ENCODE data around the gene KCNJ18. TPM values are rescaled to one million over a fixed set of nuclear protein-coding genes. Genes with fewer than 3 reads are reported as not detected.
"Not testable (repeated sequence)": the region's sequence is repeated elsewhere in the genome, so short reads cannot be mapped to it uniquely, and the experiment has no call there.

Gene KCNJ18
- total RNA-seq, 5 donors from 2014 or later (not counting 1 experiment from before 2014, with no cell fraction given): not detected

GRCh38 chr17:21738877-21739474, 46.7 kb downstream of the KCNJ18 start:
- POLR2A ChIA-PET; H3K27ac ChIP-seq (ENCODE audit: low read length); H3K9me3 ChIP-seq; H3K4me1 ChIP-seq (ENCODE audit: control insufficient read depth in 1 of 2, extremely low read depth in 1 of 2, insufficient read depth in 2 of 2, low read length in 2 of 2); H3K9me3 Mint-ChIP-seq; H3K36me3 Mint-ChIP-seq; DNase-seq; H3K27me3 Mint-ChIP-seq; CTCF ChIA-PET; H3K4me3 ChIP-seq (ENCODE audit: control insufficient read depth in 1 of 2, extremely low read depth in 1 of 2, low read length in 1 of 2); H3K4me3 Mint-ChIP-seq; H3K4me1 Mint-ChIP-seq; H3K27me3 ChIP-seq (replicated peaks in 1 of 2; ENCODE audit: control insufficient read depth in 2 of 2, extremely low read depth in 1 of 2, insufficient read depth in 2 of 2, low read length in 1 of 2); H3K36me3 ChIP-seq (ENCODE audit: control insufficient read depth in 2 of 2, extremely low read depth in 1 of 2, insufficient read depth in 1 of 2, low read length in 1 of 2); ATAC-seq (replicated peaks in 1 of 4); H3K27ac Mint-ChIP-seq: not testable (repeated sequence)
- WGBS (ENCODE audit: insufficient coverage): no CpG with 5 or more reads among the region's 8 CpGs

DNA sequence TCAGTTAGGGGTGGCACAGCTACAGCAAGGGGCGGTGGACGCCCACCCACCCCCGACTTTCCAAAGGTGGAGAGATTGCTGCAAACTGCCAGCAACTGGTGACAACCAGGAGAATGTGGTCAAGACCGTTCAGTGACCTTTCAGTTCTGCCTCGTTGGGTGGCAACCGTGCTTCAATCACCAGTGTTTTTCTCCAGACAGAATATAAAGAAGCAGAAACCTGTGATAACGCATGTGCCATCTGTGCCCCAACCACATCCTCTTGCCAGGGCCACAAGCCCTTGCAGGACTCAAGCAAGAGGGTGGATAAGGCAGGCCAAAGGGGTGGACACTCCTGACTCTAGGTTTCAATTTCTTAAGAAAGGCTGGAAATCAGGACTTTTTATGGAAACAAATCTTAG, 47.2 kb downstream of the KCNJ18 start:
- H3K36me3 ChIP-seq (ENCODE audit: control insufficient read depth in 2 of 2, extremely low read depth in 1 of 2, insufficient read depth in 1 of 2, low read length in 1 of 2); H3K27ac Mint-ChIP-seq; ATAC-seq (replicated peaks in 1 of 4); H3K27me3 Mint-ChIP-seq; H3K27ac ChIP-seq (ENCODE audit: low read length); H3K4me3 ChIP-seq (ENCODE audit: control insufficient read depth in 1 of 2, extremely low read depth in 1 of 2, low read length in 1 of 2); H3K4me3 Mint-ChIP-seq; H3K36me3 Mint-ChIP-seq; H3K27me3 ChIP-seq (replicated peaks in 1 of 2; ENCODE audit: control insufficient read depth in 2 of 2, extremely low read depth in 1 of 2, insufficient read depth in 2 of 2, low read length in 1 of 2); H3K9me3 Mint-ChIP-seq; DNase-seq; POLR2A ChIA-PET; H3K4me1 ChIP-seq (ENCODE audit: control insufficient read depth in 1 of 2, extremely low read depth in 1 of 2, insufficient read depth in 2 of 2, low read length in 2 of 2); H3K9me3 ChIP-seq; H3K4me1 Mint-ChIP-seq; CTCF ChIA-PET: not testable (repeated sequence)
- no CpG with 5 or more reads among the region's 7 CpGs for WGBS (ENCODE audit: insufficient coverage)

DNA sequence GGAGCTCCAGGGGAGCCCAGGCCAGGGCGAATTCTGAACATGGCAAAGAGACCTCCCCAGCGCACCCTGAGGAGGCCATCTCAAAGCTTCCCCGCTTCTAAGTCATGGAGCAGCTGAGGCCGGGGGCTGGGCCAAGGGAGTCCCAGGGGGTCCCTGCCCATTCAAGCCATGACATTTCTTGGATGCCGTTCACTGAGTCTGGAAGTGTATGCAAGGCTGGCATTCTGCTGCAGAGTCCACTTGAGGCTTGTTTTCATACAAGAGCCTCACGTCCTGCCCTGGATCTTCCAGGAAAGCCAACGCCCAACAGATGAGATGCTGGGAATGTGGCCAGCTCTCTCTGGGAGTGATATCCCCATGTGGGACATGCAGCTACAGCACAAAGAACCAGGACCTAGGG, 48.5 kb downstream of the KCNJ18 start:
- H3K27ac Mint-ChIP-seq; H3K4me1 ChIP-seq (ENCODE audit: control insufficient read depth in 1 of 2, extremely low read depth in 1 of 2, insufficient read depth in 2 of 2, low read length in 2 of 2); H3K4me3 ChIP-seq (ENCODE audit: control insufficient read depth in 1 of 2, extremely low read depth in 1 of 2, low read length in 1 of 2); CTCF ChIA-PET; ATAC-seq (replicated peaks in 1 of 4); DNase-seq; H3K36me3 ChIP-seq (ENCODE audit: control insufficient read depth in 2 of 2, extremely low read depth in 1 of 2, insufficient read depth in 1 of 2, low read length in 1 of 2); H3K27me3 ChIP-seq (replicated peaks in 1 of 2; ENCODE audit: control insufficient read depth in 2 of 2, extremely low read depth in 1 of 2, insufficient read depth in 2 of 2, low read length in 1 of 2); H3K36me3 Mint-ChIP-seq; H3K27me3 Mint-ChIP-seq; H3K4me3 Mint-ChIP-seq; POLR2A ChIA-PET; H3K9me3 Mint-ChIP-seq; H3K9me3 ChIP-seq; H3K27ac ChIP-seq (ENCODE audit: low read length); H3K4me1 Mint-ChIP-seq: not testable (repeated sequence)
- WGBS (ENCODE audit: insufficient coverage): 81% methylated on average over 3 of the region's 7 CpGs

DNA sequence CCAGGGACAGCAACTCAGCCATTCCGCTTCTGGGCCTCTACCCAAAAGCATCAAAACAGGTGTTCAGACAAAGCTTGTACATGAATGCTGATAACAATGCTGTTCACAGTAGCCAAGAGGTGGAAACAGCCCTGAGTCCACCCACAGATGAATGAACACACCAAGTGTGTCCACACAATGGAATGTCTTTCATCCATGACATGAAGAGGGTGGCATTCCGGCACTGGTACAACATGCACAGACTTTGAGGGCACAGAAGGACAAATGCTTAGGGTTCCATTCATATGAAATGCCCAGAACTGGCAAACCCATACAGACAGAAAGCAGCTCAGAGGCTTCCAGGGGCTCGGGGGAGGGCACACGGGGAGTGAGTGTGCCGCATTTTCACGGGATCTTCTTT, 49.2 kb downstream of the KCNJ18 start:
- H3K36me3 Mint-ChIP-seq; POLR2A ChIA-PET; H3K27me3 ChIP-seq (replicated peaks in 1 of 2; ENCODE audit: control insufficient read depth in 2 of 2, extremely low read depth in 1 of 2, insufficient read depth in 2 of 2, low read length in 1 of 2); H3K4me1 ChIP-seq (ENCODE audit: control insufficient read depth in 1 of 2, extremely low read depth in 1 of 2, insufficient read depth in 2 of 2, low read length in 2 of 2); H3K27ac ChIP-seq (ENCODE audit: low read length); H3K9me3 ChIP-seq; H3K36me3 ChIP-seq (ENCODE audit: control insufficient read depth in 2 of 2, extremely low read depth in 1 of 2, insufficient read depth in 1 of 2, low read length in 1 of 2); DNase-seq; H3K27ac Mint-ChIP-seq; H3K4me1 Mint-ChIP-seq; H3K4me3 ChIP-seq (ENCODE audit: control insufficient read depth in 1 of 2, extremely low read depth in 1 of 2, low read length in 1 of 2); CTCF ChIA-PET; H3K27me3 Mint-ChIP-seq; H3K9me3 Mint-ChIP-seq; H3K4me3 Mint-ChIP-seq; ATAC-seq (replicated peaks in 1 of 4): not testable (repeated sequence)
- no CpG with 5 or more reads among the region's 6 CpGs for WGBS (ENCODE audit: insufficient coverage)

- Mint-ChIP-seq H3K27ac (no peak overlapping the region), H3K4me3 (no peak overlapping the region), H3K27me3 (no peaks in the 10 kb centered on the region), H3K36me3 (no peaks in the 10 kb centered on the region), H3K4me1 (no peaks in the 10 kb centered on the region), H3K9me3 (no peaks in the 10 kb centered on the region)
- 71% methylated on average over 7 of the region's 13 CpGs for WGBS (ENCODE audit: insufficient coverage)
- ATAC-seq (replicated peaks in 1 of 4) (no peak), DNase-seq (no peak)
- H3K4me3 ChIP-seq (ENCODE audit: control insufficient read depth in 1 of 2, extremely low read depth in 1 of 2, low read length in 1 of 2): no peak overlapping the region
- H3K9me3 ChIP-seq: no peaks in the 10 kb centered on the region
- no peaks in the 10 kb centered on the region for H3K36me3 ChIP-seq (ENCODE audit: control insufficient read depth in 2 of 2, extremely low read depth in 1 of 2, insufficient read depth in 1 of 2, low read length in 1 of 2)
- ChIA-PET CTCF (no interaction called here), POLR2A (no interaction called here)
- H3K4me1 ChIP-seq (ENCODE audit: control insufficient read depth in 1 of 2, extremely low read depth in 1 of 2, insufficient read depth in 2 of 2, low read length in 2 of 2): no peaks in the 10 kb centered on the region
- no peaks in the 10 kb centered on the region for H3K27me3 ChIP-seq (replicated peaks in 1 of 2; ENCODE audit: control insufficient read depth in 2 of 2, extremely low read depth in 1 of 2, insufficient read depth in 2 of 2, low read length in 1 of 2)
- H3K27ac ChIP-seq (ENCODE audit: low read length): no peak overlapping the region
These were observed 50.0 kb downstream of the KCNJ18 start for GRCh38 chr17:21742326-21742725.

DNA sequence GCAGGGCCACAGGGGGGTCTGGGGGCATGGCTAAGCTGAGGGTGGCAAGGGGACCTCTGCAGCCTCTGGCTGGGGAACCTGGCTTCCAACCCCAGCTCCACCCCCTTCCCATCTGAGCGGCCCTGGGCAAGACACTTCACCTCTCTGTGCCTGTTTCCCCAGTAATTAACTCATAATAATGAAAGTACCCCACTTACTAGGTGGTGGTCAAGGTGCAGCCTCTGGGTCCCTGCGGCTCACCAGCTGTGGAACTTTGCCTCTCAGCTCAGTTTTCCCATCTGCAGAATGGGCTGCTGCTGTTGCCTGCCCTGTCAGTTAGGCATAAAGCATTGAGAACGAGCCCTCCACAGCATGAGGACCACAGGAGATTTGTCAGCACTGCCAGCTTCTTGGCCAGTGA, 51.8 kb downstream of the KCNJ18 start:
- H3K9me3 Mint-ChIP-seq; DNase-seq; H3K27me3 Mint-ChIP-seq; CTCF ChIA-PET; H3K4me1 Mint-ChIP-seq; H3K36me3 ChIP-seq (ENCODE audit: control insufficient read depth in 2 of 2, extremely low read depth in 1 of 2, insufficient read depth in 1 of 2, low read length in 1 of 2); H3K4me1 ChIP-seq (ENCODE audit: control insufficient read depth in 1 of 2, extremely low read depth in 1 of 2, insufficient read depth in 2 of 2, low read length in 2 of 2); H3K27ac ChIP-seq (ENCODE audit: low read length); H3K9me3 ChIP-seq; H3K4me3 Mint-ChIP-seq; H3K27me3 ChIP-seq (replicated peaks in 1 of 2; ENCODE audit: control insufficient read depth in 2 of 2, extremely low read depth in 1 of 2, insufficient read depth in 2 of 2, low read length in 1 of 2); ATAC-seq (replicated peaks in 1 of 4); H3K4me3 ChIP-seq (ENCODE audit: control insufficient read depth in 1 of 2, extremely low read depth in 1 of 2, low read length in 1 of 2); H3K27ac Mint-ChIP-seq; H3K36me3 Mint-ChIP-seq; POLR2A ChIA-PET: not testable (repeated sequence)
- no CpG with 5 or more reads among the region's 3 CpGs for WGBS (ENCODE audit: insufficient coverage)

DNA sequence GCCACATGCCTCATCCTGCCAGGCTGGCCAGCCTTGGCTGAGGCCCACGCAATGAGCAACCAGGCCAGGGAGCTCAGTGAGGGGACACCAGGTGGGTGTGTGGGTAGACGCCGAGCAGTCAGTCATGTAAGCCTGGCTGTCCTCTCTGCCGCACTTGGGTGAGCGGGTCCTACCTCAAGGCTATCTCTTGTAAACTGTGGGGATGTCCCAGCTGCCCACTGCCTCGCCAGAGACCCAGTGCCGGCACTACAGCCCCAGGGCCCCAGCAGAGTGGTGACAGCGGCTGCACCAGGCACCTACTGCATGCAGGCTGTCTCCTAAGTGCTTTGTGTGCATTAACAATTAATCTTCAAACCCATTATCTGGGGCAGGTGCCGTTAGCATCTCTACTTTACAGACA, 52.3 kb downstream of the KCNJ18 start:
- H3K9me3 ChIP-seq; POLR2A ChIA-PET; H3K27ac ChIP-seq (ENCODE audit: low read length); ATAC-seq (replicated peaks in 1 of 4); H3K36me3 Mint-ChIP-seq; H3K4me3 ChIP-seq (ENCODE audit: control insufficient read depth in 1 of 2, extremely low read depth in 1 of 2, low read length in 1 of 2); H3K27ac Mint-ChIP-seq; H3K9me3 Mint-ChIP-seq; CTCF ChIA-PET; H3K4me3 Mint-ChIP-seq; H3K36me3 ChIP-seq (ENCODE audit: control insufficient read depth in 2 of 2, extremely low read depth in 1 of 2, insufficient read depth in 1 of 2, low read length in 1 of 2); H3K27me3 ChIP-seq (replicated peaks in 1 of 2; ENCODE audit: control insufficient read depth in 2 of 2, extremely low read depth in 1 of 2, insufficient read depth in 2 of 2, low read length in 1 of 2); H3K4me1 ChIP-seq (ENCODE audit: control insufficient read depth in 1 of 2, extremely low read depth in 1 of 2, insufficient read depth in 2 of 2, low read length in 2 of 2); H3K4me1 Mint-ChIP-seq; H3K27me3 Mint-ChIP-seq; DNase-seq: not testable (repeated sequence)
- WGBS (ENCODE audit: insufficient coverage): no CpG with 5 or more reads among the region's 9 CpGs

Data from T-cell (primary cell).